CD8-positive, alpha-beta memory T cell (primary cell): ENCODE results near the gene PKDCC. TPM values are rescaled to one million over a fixed set of nuclear protein-coding genes. Genes with fewer than 3 reads are reported as not detected.

Source experiments
- CTCF ChIA-PET: fragments of 350-600 bp; sonication (Branson Sonifier 250); formaldehyde crosslinking; loops from one replicate; lab custom pipeline; 2021; ENCODE audit warnings: antibody characterized with exemption; lab: Charles Lee
- POLR2A ChIA-PET: fragments of 350-600 bp; sonication (Branson Sonifier 250); formaldehyde crosslinking; loops from one replicate; lab custom pipeline; 2021; ENCODE audit warnings: antibody characterized with exemption; lab: Charles Lee
- DNase-seq, 5 donors: peaks; one replicate each; pipeline versions ENCODE4 v3.0.0 to v3.0.0-alpha.2; 2020 to 2022; ENCODE audit warnings: mixed read lengths in 1 of 5
- H3K27ac ChIP-seq: one replicate; pipeline ENCODE4 v1.7.0; 2013; ENCODE audit warnings: low read depth, mild to moderate bottlenecking, low read length, moderate library complexity
- H3K27me3 ChIP-seq: 2 replicates; pipeline ENCODE4 v1.7.0; 2013; ENCODE audit warnings: low read length, mild to moderate bottlenecking; ENCODE audit not compliant: insufficient read depth, poor library complexity, severe bottlenecking
- H3K36me3 ChIP-seq: 2 replicates; pipeline ENCODE4 v1.7.0; 2013; ENCODE audit warnings: mild to moderate bottlenecking, low read length, moderate library complexity; ENCODE audit not compliant: insufficient read depth
- H3K4me1 ChIP-seq: 2 replicates; pipeline ENCODE4 v1.7.0; 2013; ENCODE audit warnings: mild to moderate bottlenecking, low read length, moderate library complexity; ENCODE audit not compliant: insufficient read depth
- H3K4me3 ChIP-seq: 2 replicates; pipeline ENCODE4 v1.7.0; 2013; ENCODE audit warnings: mild to moderate bottlenecking, low read length
- H3K9me3 ChIP-seq: 2 replicates; pipeline ENCODE4 v1.7.0; 2013; ENCODE audit warnings: mild to moderate bottlenecking, low read length
- H3K27ac Mint-ChIP-seq, 8 donors: one replicate each; pipeline ENCODE4 v1.8.0; 2020 to 2021; ENCODE audit warnings: mixed read lengths in 8 of 8, mild to moderate bottlenecking in 6 of 8, inconsistent platforms in 3 of 8, moderate library complexity in 3 of 8
- H3K27me3 Mint-ChIP-seq, 2 donors: one replicate each; pipeline ENCODE4 v1.8.0; 2020 to 2021; ENCODE audit warnings: mixed read lengths in 2 of 2, mild to moderate bottlenecking in 1 of 2, moderate library complexity in 1 of 2
- H3K36me3 Mint-ChIP-seq, 3 donors: one replicate each; pipeline ENCODE4 v1.8.0; 2020 to 2021; ENCODE audit warnings: mixed read lengths in 3 of 3, inconsistent platforms in 1 of 3, mild to moderate bottlenecking in 1 of 3
- H3K4me1 Mint-ChIP-seq, 3 donors: one replicate each; pipeline ENCODE4 v1.8.0; 2020 to 2021; ENCODE audit warnings: mixed read lengths in 3 of 3, inconsistent platforms in 1 of 3, mild to moderate bottlenecking in 1 of 3
- H3K4me3 Mint-ChIP-seq, 7 donors: one replicate each; pipeline ENCODE4 v1.8.0; 2020 to 2021; ENCODE audit warnings: mixed read lengths in 7 of 7, mild to moderate bottlenecking in 6 of 7, moderate library complexity in 4 of 7, inconsistent platforms in 2 of 7
- H3K9me3 Mint-ChIP-seq, 5 donors: one replicate each; pipeline ENCODE4 v1.8.0; 2020 to 2022; ENCODE audit warnings: mixed read lengths in 5 of 5, mild to moderate bottlenecking in 3 of 5, moderate library complexity in 2 of 5, inconsistent platforms in 1 of 5
- polyA plus RNA-seq: library from polyadenylated mRNA; unstranded; fragments of 300-500 nt; fragmentation: Illumina TruSeq; gene quantifications from one replicate; pipeline ENCODE4 v1.2.3, GENCODE V29; 2021
- total RNA-seq, 2 experiments: library from RNA; stranded (reverse); gene quantifications; one replicate each; pipeline ENCODE4 v1.2.3, GENCODE V29; 2021

PKDCC gene
- total and polyA plus RNA-seq, 3 experiments from 2014 or later = 0.28 to 0.78 TPM; not detected in 1

GRCh38 chr2:42053791-42054701, 6.2 kb downstream of the PKDCC start:
- H3K9me3 ChIP-seq = no peaks in the 10 kb centered on the region
- H3K36me3 ChIP-seq = no peaks in the 10 kb centered on the region
- CTCF ChIA-PET = no interaction called here
- POLR2A ChIA-PET = no interaction called here
- no peaks in the 10 kb centered on the region for H3K9me3 Mint-ChIP-seq
- no peaks in the 10 kb centered on the region for H3K27me3 ChIP-seq
- peak overlapping the region in 2 of 8 donors; percentile 61 to 86 for H3K27ac Mint-ChIP-seq
- no peaks in the 10 kb centered on the region for H3K4me1 ChIP-seq
- no peak for DNase-seq
- H3K27me3 Mint-ChIP-seq = peaks cover 16 to 36% of the 10 kb centered on the region in 2 donors
- H3K4me3 Mint-ChIP-seq = no peak overlapping the region
- H3K4me3 ChIP-seq = no peak overlapping the region
- no peaks in the 10 kb centered on the region for H3K4me1 Mint-ChIP-seq
- no peaks in the 10 kb centered on the region for H3K36me3 Mint-ChIP-seq
- H3K27ac ChIP-seq = no peak overlapping the region

GRCh38 chr2:42054714-42055430, 7.1 kb downstream of the PKDCC start:
- no peaks in the 10 kb centered on the region for H3K27me3 ChIP-seq
- CTCF ChIA-PET = interaction anchor here (0.7 kb wide), 1 partner anchor 31 kb away, joined by 4 read pairs; no protein-coding TSS in a partner anchor
- POLR2A ChIA-PET = interaction anchor here (0.7 kb wide), 1 partner anchor 169 kb away, joined by 5 read pairs; no protein-coding TSS in a partner anchor
- Mint-ChIP-seq H3K4me1 (no peaks in the 10 kb centered on the region), H3K36me3 (no peaks in the 10 kb centered on the region), H3K27me3 (peaks cover 13 to 29% of the 10 kb centered on the region in 2 donors), H3K9me3 (no peaks in the 10 kb centered on the region), H3K27ac (no peak overlapping the region), H3K4me3 (no peak overlapping the region)
- no peak overlapping the region for H3K4me3 ChIP-seq
- no peaks in the 10 kb centered on the region for H3K36me3 ChIP-seq
- no peaks in the 10 kb centered on the region for H3K9me3 ChIP-seq
- H3K27ac ChIP-seq = no peak overlapping the region
- no peaks in the 10 kb centered on the region for H3K4me1 ChIP-seq
- no peak for DNase-seq

GRCh38 chr2:42055573-42056514, 8.0 kb downstream of the PKDCC start:
- Histone ChIP-seq H3K9me3 (no peaks in the 10 kb centered on the region), H3K4me3 (no peak overlapping the region), H3K4me1 (no peaks in the 10 kb centered on the region), H3K27ac (no peak overlapping the region), H3K27me3 (no peaks in the 10 kb centered on the region), H3K36me3 (no peaks in the 10 kb centered on the region)
- Mint-ChIP-seq H3K27me3 (peaks cover 7 to 23% of the 10 kb centered on the region in 2 donors), H3K4me1 (no peaks in the 10 kb centered on the region), H3K9me3 (no peaks in the 10 kb centered on the region), H3K36me3 (no peaks in the 10 kb centered on the region), H3K27ac (peak overlapping the region in 2 of 8 donors; percentile 61 to 72), H3K4me3 (no peak overlapping the region)
- DNase-seq = no peak
- ChIA-PET POLR2A (interaction anchor here (0.7 kb wide), 1 partner anchor 170 kb away, joined by 5 read pairs; no protein-coding TSS in a partner anchor), CTCF (interaction anchor here (0.7 to 1.1 kb wide), 2 partner anchors 26 to 30 kb away, joined by 3 to 4 read pairs; no protein-coding TSS in a partner anchor)

- no peaks in the 10 kb centered on the region for H3K36me3 Mint-ChIP-seq
- no peak for DNase-seq
- Histone ChIP-seq H3K9me3 (no peaks in the 10 kb centered on the region), H3K27me3 (no peaks in the 10 kb centered on the region), H3K36me3 (no peaks in the 10 kb centered on the region), H3K4me3 (no peak overlapping the region), H3K4me1 (no peaks in the 10 kb centered on the region), H3K27ac (no peak overlapping the region)
- H3K9me3 Mint-ChIP-seq = no peaks in the 10 kb centered on the region
- CTCF ChIA-PET = interaction anchor here (1.1 kb wide), 1 partner anchor 25 kb away, joined by 3 read pairs; no protein-coding TSS in a partner anchor
- H3K4me3 Mint-ChIP-seq = no peak overlapping the region
- no peaks in the 10 kb centered on the region for H3K4me1 Mint-ChIP-seq
- peaks cover 6 to 15% of the 10 kb centered on the region in 2 donors for H3K27me3 Mint-ChIP-seq
- H3K27ac Mint-ChIP-seq = no peak overlapping the region
- POLR2A ChIA-PET = no interaction called here
Measured at GRCh38 chr2:42057159-42057901, 9.5 kb downstream of the PKDCC start.

GRCh38 chr2:42057902-42058450, 10.2 kb downstream of the PKDCC start:
- no peaks in the 10 kb centered on the region for H3K36me3 ChIP-seq
- no peaks in the 10 kb centered on the region for H3K4me1 Mint-ChIP-seq
- DNase-seq = no peak
- no peak overlapping the region for H3K27ac ChIP-seq
- no peaks in the 10 kb centered on the region for H3K9me3 Mint-ChIP-seq
- H3K27me3 Mint-ChIP-seq = peaks cover 4 to 15% of the 10 kb centered on the region in 2 donors
- POLR2A ChIA-PET = no interaction called here
- no peaks in the 10 kb centered on the region for H3K36me3 Mint-ChIP-seq
- H3K4me1 ChIP-seq = no peaks in the 10 kb centered on the region
- H3K9me3 ChIP-seq = no peaks in the 10 kb centered on the region
- H3K27me3 ChIP-seq = no peaks in the 10 kb centered on the region
- CTCF ChIA-PET = no interaction called here
- H3K27ac Mint-ChIP-seq = no peak overlapping the region
- no peak overlapping the region for H3K4me3 Mint-ChIP-seq
- no peak overlapping the region for H3K4me3 ChIP-seq

GRCh38 chr2:42059261-42059898, 11.6 kb downstream of the PKDCC start:
- Mint-ChIP-seq H3K4me1 (no peaks in the 10 kb centered on the region), H3K36me3 (peaks cover 0 to 3% (median 0%) of the 10 kb centered on the region in 3 donors), H3K4me3 (no peak overlapping the region), H3K27me3 (peaks cover 7 to 18% of the 10 kb centered on the region in 2 donors), H3K27ac (peak overlapping the region in 2 of 8 donors; percentile 47 to 79), H3K9me3 (no peaks in the 10 kb centered on the region)
- no peak overlapping the region for H3K4me3 ChIP-seq
- CTCF ChIA-PET = no interaction called here
- no peaks in the 10 kb centered on the region for H3K9me3 ChIP-seq
- DNase-seq = no peak
- no peaks in the 10 kb centered on the region for H3K4me1 ChIP-seq
- no peaks in the 10 kb centered on the region for H3K27me3 ChIP-seq
- POLR2A ChIA-PET = no interaction called here
- no peak overlapping the region for H3K27ac ChIP-seq
- H3K36me3 ChIP-seq = no peaks in the 10 kb centered on the region
